IPS DF 6.9 (cell line): Measurements from ENCODE around the gene GAST.
"Not testable (repeated sequence)": the region's sequence is repeated elsewhere in the genome, so short reads cannot be mapped to it uniquely, and the experiment has no call there.

Source experiments
- DNase-seq: peaks from one replicate; pipeline ENCODE4 v3.0.0-alpha.2; 2013; ENCODE audit warnings: low read depth, low spot score
- H3K27ac ChIP-seq: one replicate; pipeline ENCODE4 v1.5.1; 2013; ENCODE audit warnings: low read length, control low read depth
- H3K27me3 ChIP-seq: 2 replicates; pipeline ENCODE4 v1.6.1; 2013; ENCODE audit warnings: mild to moderate bottlenecking, low read length; ENCODE audit not compliant: control insufficient read depth, insufficient read depth
- H3K36me3 ChIP-seq: 2 replicates; pipeline ENCODE4 v1.6.1; 2013; ENCODE audit warnings: low read length; ENCODE audit not compliant: control insufficient read depth, insufficient read depth
- H3K4me1 ChIP-seq: 2 replicates; pipeline ENCODE4 v1.6.1; 2013; ENCODE audit warnings: low read length; ENCODE audit not compliant: control insufficient read depth, insufficient read depth
- H3K4me3 ChIP-seq: 2 replicates; pipeline ENCODE4 v1.5.1; 2013; ENCODE audit warnings: mild to moderate bottlenecking, low read length
- H3K9me3 ChIP-seq: 2 replicates; pipeline ENCODE4 v1.6.1; 2013; ENCODE audit warnings: low read length, inconsistent platforms; ENCODE audit not compliant: control insufficient read depth, insufficient read depth
- WGBS: extraction: QIAGEN DNeasy Blood & Tissue Kit; methylation state at CpG from one replicate; pipeline ENCODE4 v1.1.7; 2013; ENCODE audit warnings: mixed read lengths, missing lambda C conversion rate; ENCODE audit not compliant: insufficient read length, insufficient coverage; 5-methylcytosine and 5-hydroxymethylcytosine counted together

Gene GAST

GRCh38 chr17:41675157-41676057 is 36.7 kb upstream of the GAST start:
- not testable (repeated sequence) for H3K9me3 ChIP-seq, DNase-seq, H3K27me3 ChIP-seq, H3K36me3 ChIP-seq, H3K4me1 ChIP-seq, H3K4me3 ChIP-seq, H3K27ac ChIP-seq
- no CpG with 5 or more reads among the region's 7 CpGs for WGBS

GRCh38 chr17:41676058-41676419 is 36.1 kb upstream of the GAST start:
- H3K4me3 ChIP-seq: no peak overlapping the region
- WGBS: 100% methylated on average over 2 of the region's 3 CpGs
- H3K36me3 ChIP-seq: no peaks in the 10 kb centered on the region
- H3K9me3 ChIP-seq: no peaks in the 10 kb centered on the region
- H3K27ac ChIP-seq: no peak overlapping the region
- H3K27me3 ChIP-seq: no peaks in the 10 kb centered on the region
- DNase-seq: no peak
- H3K4me1 ChIP-seq: peaks cover 3% of the 10 kb centered on the region; the same call in 1 of the 2 replicates

- no CpG with 5 or more reads among the region's 2 CpGs for WGBS
Measured at GRCh38 chr17:41678411-41678906, 33.7 kb upstream of the GAST start.

GRCh38 chr17:41678907-41679739 is 33.0 kb upstream of the GAST start:
- H3K4me3 ChIP-seq: no peak overlapping the region
- H3K36me3 ChIP-seq: no peaks in the 10 kb centered on the region
- no CpG with 5 or more reads among the region's 6 CpGs for WGBS
- DNase-seq: no peak
- no peaks in the 10 kb centered on the region for H3K27me3 ChIP-seq
- H3K4me1 ChIP-seq: peaks cover 4% of the 10 kb centered on the region; the same call in 1 of the 2 replicates
- H3K9me3 ChIP-seq: no peaks in the 10 kb centered on the region
- H3K27ac ChIP-seq: no peak overlapping the region

More at GRCh38 chr17:41678411-41678906, 33.7 kb upstream of the GAST start:
- no peak for DNase-seq
- Histone ChIP-seq H3K4me3 (no peak overlapping the region), H3K4me1 (peaks cover 3% of the 10 kb centered on the region; the same call in 1 of the 2 replicates), H3K36me3 (no peaks in the 10 kb centered on the region), H3K9me3 (no peaks in the 10 kb centered on the region), H3K27me3 (no peaks in the 10 kb centered on the region), H3K27ac (no peak overlapping the region)

- no peak overlapping the region for H3K27ac ChIP-seq
- WGBS: no CpG with 5 or more reads among the region's 5 CpGs
- peaks cover 4% of the 10 kb centered on the region; the same call in 1 of the 2 replicates for H3K4me1 ChIP-seq
Measured at GRCh38 chr17:41679740-41680425, 32.2 kb upstream of the GAST start.

GRCh38 chr17:41680426-41681040 is 31.6 kb upstream of the GAST start:
- peaks cover 4% of the 10 kb centered on the region; the same call in 1 of the 2 replicates for H3K4me1 ChIP-seq
- H3K9me3 ChIP-seq: no peaks in the 10 kb centered on the region
- DNase-seq: no peak
- H3K4me3 ChIP-seq: no peak overlapping the region
- H3K27ac ChIP-seq: no peak overlapping the region
- H3K36me3 ChIP-seq: no peaks in the 10 kb centered on the region
- no CpG with 5 or more reads among the region's 10 CpGs for WGBS
- no peaks in the 10 kb centered on the region for H3K27me3 ChIP-seq

More at GRCh38 chr17:41679740-41680425, 32.2 kb upstream of the GAST start:
- no peak overlapping the region for H3K4me3 ChIP-seq
- no peaks in the 10 kb centered on the region for H3K27me3 ChIP-seq
- no peaks in the 10 kb centered on the region for H3K36me3 ChIP-seq
- no peak for DNase-seq
- H3K9me3 ChIP-seq: no peaks in the 10 kb centered on the region

- no peak for DNase-seq
- Histone ChIP-seq H3K27ac (no peak overlapping the region), H3K27me3 (no peaks in the 10 kb centered on the region), H3K4me3 (no peak overlapping the region), H3K36me3 (no peaks in the 10 kb centered on the region), H3K9me3 (no peaks in the 10 kb centered on the region), H3K4me1 (0 out of 2 replicates have a peak, but pooled peaks cover 1% of the 10 kb centered on the region)
- no CpG with 5 or more reads among the region's 3 CpGs for WGBS
Measured at GRCh38 chr17:41681776-41682175, 30.4 kb upstream of the GAST start.

- Histone ChIP-seq H3K4me3 (no peak overlapping the region), H3K27ac (no peak overlapping the region), H3K27me3 (no peaks in the 10 kb centered on the region), H3K9me3 (no peaks in the 10 kb centered on the region), H3K4me1 (0 out of 2 replicates have a peak, but pooled peaks cover 1% of the 10 kb centered on the region), H3K36me3 (no peaks in the 10 kb centered on the region)
- no CpG with 5 or more reads among the region's 5 CpGs for WGBS
- DNase-seq: no peak
Measured at GRCh38 chr17:41682631-41683030, 29.5 kb upstream of the GAST start.

- H3K36me3 ChIP-seq: no peaks in the 10 kb centered on the region
- no peak overlapping the region for H3K27ac ChIP-seq
- H3K27me3 ChIP-seq: no peaks in the 10 kb centered on the region
- H3K9me3 ChIP-seq: no peaks in the 10 kb centered on the region
- no CpG with 5 or more reads among the region's 8 CpGs for WGBS
- no peak overlapping the region for H3K4me3 ChIP-seq
- DNase-seq: no peak
- 0 out of 2 replicates have a peak, but pooled peaks cover 1% of the 10 kb centered on the region for H3K4me1 ChIP-seq
Measured at GRCh38 chr17:41683441-41684007, 28.6 kb upstream of the GAST start.
